ENCODE results near the gene ZMIZ1.
A peak's percentile ranks its signal among the peaks of the same experiment; 100 is the strongest.

ZMIZ1 gene

DNA sequence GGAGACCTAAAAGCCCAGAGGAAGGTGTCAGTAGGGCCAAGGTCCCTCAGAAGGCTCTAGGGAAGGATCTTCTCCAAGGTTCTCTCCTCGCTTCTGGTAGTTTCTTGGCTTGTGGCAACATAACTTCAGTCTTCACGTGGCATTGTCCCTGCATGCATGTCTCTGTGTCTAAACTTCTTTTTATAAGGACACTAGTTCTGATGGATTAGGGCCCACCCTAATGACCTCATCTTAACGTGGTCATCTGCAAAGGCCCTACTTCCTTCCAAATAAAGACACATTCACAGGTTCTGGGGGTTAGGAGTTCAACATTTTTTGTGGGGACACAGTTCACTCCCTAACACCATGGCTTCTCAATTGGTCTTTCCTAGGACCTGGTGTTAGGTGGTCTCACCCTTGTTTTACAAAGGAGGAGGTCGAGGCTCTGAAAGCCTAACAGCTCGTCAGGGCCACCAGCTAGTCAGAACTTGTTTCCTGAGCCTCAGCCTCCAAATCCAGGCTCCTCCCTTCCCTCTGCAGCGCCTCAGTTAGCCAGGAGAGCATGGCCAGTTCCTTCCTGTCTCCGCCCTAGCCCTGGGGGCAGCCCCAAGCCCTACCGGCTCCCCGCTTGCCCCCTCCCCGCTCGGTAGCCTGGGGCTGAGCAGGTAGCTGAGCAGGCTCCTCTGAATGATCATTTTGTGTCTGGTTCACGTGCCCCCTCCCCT, 168.8 kb downstream of the ZMIZ1 start:
- H3K27ac ChIP-seq (ENCODE audit: low read depth, low read length) = no peak overlapping the region
- H3K4me1 ChIP-seq (ENCODE audit: control insufficient read depth, low read depth, low read length) = peaks cover 39% of the 10 kb centered on the region

DNA sequence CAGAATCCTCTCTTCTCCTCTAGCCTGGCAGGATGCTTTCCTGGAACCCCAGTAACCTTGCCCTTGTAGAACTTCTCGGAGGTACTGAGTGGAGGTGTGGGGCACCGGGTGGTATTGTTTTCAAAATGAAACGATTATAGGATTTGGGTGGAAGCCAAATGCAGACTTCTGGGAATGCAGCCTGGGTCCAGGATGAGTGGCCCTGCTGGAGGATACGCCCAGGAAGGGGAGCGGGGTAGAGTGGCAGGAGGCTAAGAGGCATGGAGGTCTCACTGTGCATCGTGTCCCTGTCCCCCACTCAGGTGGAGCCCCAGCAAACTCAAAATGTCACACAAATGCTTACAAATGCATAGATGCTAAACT, 169.4 kb downstream of the ZMIZ1 start:
- Histone ChIP-seq H3K56ac (ENCODE audit: low read length) (no peak overlapping the region), H3K23ac (ENCODE audit: low read length) (no peak overlapping the region), H3K79me1 (ENCODE audit: low read length) (peaks cover 6% of the 10 kb centered on the region), H2BK15ac (replicated peaks; ENCODE audit: low read depth) (no peak overlapping the region), H2AK5ac (ENCODE audit: low read length) (no peak overlapping the region), H2BK120ac (ENCODE audit: low read depth, low read length) (no peak overlapping the region), H4K5ac (ENCODE audit: low read length) (no peak overlapping the region), H2BK5ac (ENCODE audit: low read length) (no peak overlapping the region), H3K4ac (ENCODE audit: low read depth, low read length) (no peak overlapping the region), H3K79me2 (ENCODE audit: control insufficient read depth, insufficient read depth, low read length) (no peaks in the 10 kb centered on the region), H3K4me1 (ENCODE audit: control insufficient read depth, low read depth, low read length) (peaks cover 39% of the 10 kb centered on the region), H3K9ac (ENCODE audit: low read length) (no peak overlapping the region), H3K27me3 (ENCODE audit: insufficient read depth, low read length, poor library complexity) (no peaks in the 10 kb centered on the region), H4K8ac (ENCODE audit: low read depth, low read length) (no peak overlapping the region), H3K4me3 (ENCODE audit: low read length) (no peak overlapping the region), H3K27ac (ENCODE audit: low read depth, low read length) (no peak overlapping the region), H3K36me3 (ENCODE audit: control insufficient read depth, insufficient read depth, low read length) (no peaks in the 10 kb centered on the region), H3K4me2 (ENCODE audit: low read length) (no peak overlapping the region), H3K18ac (ENCODE audit: low read length) (peak overlapping the region; percentile 2)
- no CpG with 5 or more reads among the region's 6 CpGs for WGBS (ENCODE audit: extremely low coverage, insufficient coverage, low lambda C conversion rate)
- DNase-seq = no peak

More for the DNA sequence above, 168.8 kb downstream of the ZMIZ1 start:
- H3K18ac ChIP-seq (ENCODE audit: low read length) = peak overlapping the region; percentile 2
- peak overlapping the region; percentile 43 for H3K56ac ChIP-seq (ENCODE audit: low read length)
- H3K4ac ChIP-seq (ENCODE audit: low read depth, low read length) = no peak overlapping the region
- H2AK5ac ChIP-seq (ENCODE audit: low read length) = no peak overlapping the region
- H3K4me2 ChIP-seq (ENCODE audit: low read length) = no peak overlapping the region
- no peaks in the 10 kb centered on the region for H3K36me3 ChIP-seq (ENCODE audit: control insufficient read depth, insufficient read depth, low read length)
- H3K9ac ChIP-seq (ENCODE audit: low read length) = no peak overlapping the region
- no peak overlapping the region for H3K23ac ChIP-seq (ENCODE audit: low read length)
- peak; percentile 59 for DNase-seq
- WGBS (ENCODE audit: extremely low coverage, insufficient coverage, low lambda C conversion rate) = no CpG with 5 or more reads among the region's 12 CpGs
- H2BK5ac ChIP-seq (ENCODE audit: low read length) = no peak overlapping the region
- H3K27me3 ChIP-seq (ENCODE audit: insufficient read depth, low read length, poor library complexity) = no peaks in the 10 kb centered on the region
- H2BK120ac ChIP-seq (ENCODE audit: low read depth, low read length) = no peak overlapping the region
- H3K79me2 ChIP-seq (ENCODE audit: control insufficient read depth, insufficient read depth, low read length) = no peaks in the 10 kb centered on the region
- no peak overlapping the region for H2BK15ac ChIP-seq (replicated peaks; ENCODE audit: low read depth)
- peaks cover 6% of the 10 kb centered on the region for H3K79me1 ChIP-seq (ENCODE audit: low read length)
- H3K4me3 ChIP-seq (ENCODE audit: low read length) = no peak overlapping the region
- no peak overlapping the region for H4K5ac ChIP-seq (ENCODE audit: low read length)
- no peak overlapping the region for H4K8ac ChIP-seq (ENCODE audit: low read depth, low read length)

DNA sequence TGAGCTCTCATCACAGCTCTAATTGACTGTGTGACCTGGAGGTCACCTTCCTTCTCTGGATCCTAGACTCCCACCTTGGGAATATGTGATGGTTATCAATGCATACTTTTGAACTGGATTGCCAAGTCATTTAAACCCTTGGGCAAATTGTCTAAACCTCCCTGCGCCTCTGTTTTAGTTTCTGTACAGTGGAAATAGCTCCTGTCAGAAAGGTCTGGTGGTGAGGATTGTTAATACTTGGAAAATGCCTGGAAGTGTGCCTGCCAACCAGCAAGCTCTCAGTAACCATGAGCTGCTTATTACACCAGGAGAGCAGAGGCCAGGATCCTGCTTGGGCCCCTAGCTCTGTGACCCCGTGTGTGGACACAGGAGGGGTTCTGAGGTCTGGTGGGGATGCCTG, 169.8 kb downstream of the ZMIZ1 start:
- WGBS (ENCODE audit: extremely low coverage, insufficient coverage, low lambda C conversion rate) = no CpG with 5 or more reads among the region's 2 CpGs
- Histone ChIP-seq H3K79me1 (ENCODE audit: low read length) (peaks cover 6% of the 10 kb centered on the region), H3K23ac (ENCODE audit: low read length) (no peak overlapping the region), H2BK15ac (replicated peaks; ENCODE audit: low read depth) (no peak overlapping the region), H3K4me2 (ENCODE audit: low read length) (no peak overlapping the region), H3K79me2 (ENCODE audit: control insufficient read depth, insufficient read depth, low read length) (no peaks in the 10 kb centered on the region), H3K27me3 (ENCODE audit: insufficient read depth, low read length, poor library complexity) (no peaks in the 10 kb centered on the region), H3K18ac (ENCODE audit: low read length) (peak overlapping the region; percentile 4), H3K4me3 (ENCODE audit: low read length) (no peak overlapping the region), H4K8ac (ENCODE audit: low read depth, low read length) (no peak overlapping the region), H3K36me3 (ENCODE audit: control insufficient read depth, insufficient read depth, low read length) (no peaks in the 10 kb centered on the region), H4K5ac (ENCODE audit: low read length) (no peak overlapping the region), H3K4ac (ENCODE audit: low read depth, low read length) (peak overlapping the region; percentile 8), H2AK5ac (ENCODE audit: low read length) (peak overlapping the region; percentile 27), H3K56ac (ENCODE audit: low read length) (peak overlapping the region; percentile 27), H3K27ac (ENCODE audit: low read depth, low read length) (peak overlapping the region; percentile 3), H3K4me1 (ENCODE audit: control insufficient read depth, low read depth, low read length) (peaks cover 39% of the 10 kb centered on the region), H2BK120ac (ENCODE audit: low read depth, low read length) (no peak overlapping the region), H3K9ac (ENCODE audit: low read length) (no peak overlapping the region), H2BK5ac (ENCODE audit: low read length) (peak overlapping the region; percentile 11)
- DNase-seq = no peak

DNA sequence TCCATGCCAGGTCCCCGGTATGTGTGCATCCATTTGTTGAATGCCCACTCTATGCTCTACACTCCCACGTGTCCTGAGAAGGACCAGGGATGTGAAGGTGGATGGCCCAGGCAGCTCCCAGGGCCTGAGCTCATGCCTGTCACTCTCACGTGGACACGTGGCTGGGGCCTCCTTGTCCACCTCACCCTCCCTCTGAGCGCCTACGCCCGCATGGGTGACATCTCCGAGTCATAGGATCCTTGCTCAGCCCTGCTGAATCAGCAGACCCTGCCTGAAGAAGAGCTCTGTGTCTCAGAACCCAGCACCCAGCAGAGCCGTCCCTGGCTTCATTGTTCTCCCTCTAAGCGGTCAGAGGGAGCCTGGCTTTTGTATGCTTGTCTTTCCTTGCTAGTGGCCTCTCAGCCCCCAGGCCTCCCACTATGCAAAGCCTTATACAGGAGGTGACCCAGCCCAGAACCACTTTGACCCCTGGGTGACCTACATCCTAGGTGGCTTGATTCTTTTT, 170.6 kb downstream of the ZMIZ1 start:
- Histone ChIP-seq H3K27me3 (ENCODE audit: insufficient read depth, low read length, poor library complexity) (no peaks in the 10 kb centered on the region), H3K79me1 (ENCODE audit: low read length) (peaks cover 10% of the 10 kb centered on the region), H3K56ac (ENCODE audit: low read length) (peak overlapping the region; percentile 38), H3K79me2 (ENCODE audit: control insufficient read depth, insufficient read depth, low read length) (peaks cover 2% of the 10 kb centered on the region), H3K27ac (ENCODE audit: low read depth, low read length) (no peak overlapping the region), H3K23ac (ENCODE audit: low read length) (no peak overlapping the region), H4K8ac (ENCODE audit: low read depth, low read length) (no peak overlapping the region), H3K18ac (ENCODE audit: low read length) (peak overlapping the region; percentile 64), H2BK120ac (ENCODE audit: low read depth, low read length) (no peak overlapping the region), H3K4me1 (ENCODE audit: control insufficient read depth, low read depth, low read length) (peaks cover 40% of the 10 kb centered on the region), H3K9ac (ENCODE audit: low read length) (peak overlapping the region; percentile 3), H4K5ac (ENCODE audit: low read length) (no peak overlapping the region), H3K4me3 (ENCODE audit: low read length) (no peak overlapping the region), H3K36me3 (ENCODE audit: control insufficient read depth, insufficient read depth, low read length) (no peaks in the 10 kb centered on the region), H2AK5ac (ENCODE audit: low read length) (no peak overlapping the region), H2BK5ac (ENCODE audit: low read length) (no peak overlapping the region), H2BK15ac (replicated peaks; ENCODE audit: low read depth) (no peak overlapping the region), H3K4ac (ENCODE audit: low read depth, low read length) (peak overlapping the region; percentile 18), H3K4me2 (ENCODE audit: low read length) (no peak overlapping the region)
- no CpG with 5 or more reads among the region's 10 CpGs for WGBS (ENCODE audit: extremely low coverage, insufficient coverage, low lambda C conversion rate)
- DNase-seq = peak; percentile 87

DNA sequence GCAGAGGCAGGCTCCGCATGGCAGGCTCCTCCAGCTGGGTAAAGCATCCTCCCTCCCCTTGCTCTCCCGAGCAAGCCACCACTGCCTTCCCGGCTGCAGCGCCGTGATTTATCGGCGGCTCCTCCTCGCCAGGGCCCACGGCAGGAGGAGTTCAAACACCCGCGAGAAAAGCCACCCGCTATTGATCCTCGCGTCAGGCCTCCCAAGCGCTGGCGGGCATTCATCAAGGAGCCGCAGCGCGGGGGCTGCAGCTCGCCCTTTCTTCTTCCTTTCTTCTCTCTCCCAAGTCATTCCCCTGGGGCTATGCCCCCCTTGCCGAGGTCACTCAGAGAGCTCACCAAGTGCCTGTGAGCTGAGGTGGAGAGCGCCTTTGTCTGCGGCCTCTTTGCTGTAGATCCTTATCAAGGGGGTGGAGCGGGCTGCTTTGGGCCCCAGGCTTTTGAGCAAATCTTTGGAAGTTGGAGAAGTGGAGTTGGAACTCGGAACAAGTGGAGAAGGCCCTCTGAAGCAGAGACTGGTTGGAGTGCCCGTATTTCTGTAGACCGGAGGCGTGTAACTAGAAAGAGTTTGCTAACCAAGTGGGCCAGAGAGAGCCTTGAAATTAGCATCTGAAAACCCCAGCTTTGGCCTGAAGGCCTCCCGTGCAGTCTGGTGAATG, 171.3 kb downstream of the ZMIZ1 start:
- Histone ChIP-seq H3K27me3 (ENCODE audit: insufficient read depth, low read length, poor library complexity) (no peaks in the 10 kb centered on the region), H3K4me1 (ENCODE audit: control insufficient read depth, low read depth, low read length) (peaks cover 40% of the 10 kb centered on the region), H3K9ac (ENCODE audit: low read length) (peak overlapping the region; percentile 54), H3K56ac (ENCODE audit: low read length) (peak overlapping the region; percentile 79), H4K8ac (ENCODE audit: low read depth, low read length) (no peak overlapping the region), H3K4me3 (ENCODE audit: low read length) (no peak overlapping the region), H3K36me3 (ENCODE audit: control insufficient read depth, insufficient read depth, low read length) (no peaks in the 10 kb centered on the region), H3K27ac (ENCODE audit: low read depth, low read length) (peak overlapping the region; percentile 85), H2BK15ac (replicated peaks; ENCODE audit: low read depth) (no peak overlapping the region), H4K5ac (ENCODE audit: low read length) (no peak overlapping the region), H2BK5ac (ENCODE audit: low read length) (peak overlapping the region; percentile 31), H2AK5ac (ENCODE audit: low read length) (no peak overlapping the region), H3K4me2 (ENCODE audit: low read length) (peak overlapping the region; percentile 24), H3K23ac (ENCODE audit: low read length) (no peak overlapping the region), H3K4ac (ENCODE audit: low read depth, low read length) (peak overlapping the region; percentile 18), H2BK120ac (ENCODE audit: low read depth, low read length) (peak overlapping the region; percentile 11), H3K79me2 (ENCODE audit: control insufficient read depth, insufficient read depth, low read length) (peaks cover 6% of the 10 kb centered on the region), H3K79me1 (ENCODE audit: low read length) (peaks cover 16% of the 10 kb centered on the region), H3K18ac (ENCODE audit: low read length) (peak overlapping the region; percentile 64)
- no CpG with 5 or more reads among the region's 29 CpGs for WGBS (ENCODE audit: extremely low coverage, insufficient coverage, low lambda C conversion rate)
- peak; percentile 98 for DNase-seq

Measured in mesendoderm (in vitro differentiated cells).